ENCODE data around the gene HCN4.

Gene HCN4

GRCh38 chr15:73371812-73372211 lies 3.1 kb upstream of the HCN4 start:
- no peak overlapping the region for H3K4me3 ChIP-seq (ENCODE audit: low read depth, low read length)

GRCh38 chr15:73370151-73370550 lies 1.4 kb upstream of the HCN4 start:
- no peak for TF ChIP-seq CTCF (IDR thresholded peaks at IDR 0.05; ENCODE audit: borderline replicate concordance, insufficient read depth, low read depth, low read length)
- H3K4me3 ChIP-seq (ENCODE audit: low read depth, low read length): no peak overlapping the region

More at GRCh38 chr15:73371812-73372211, 3.1 kb upstream of the HCN4 start:
- no peak for TF ChIP-seq CTCF (IDR thresholded peaks at IDR 0.05; ENCODE audit: borderline replicate concordance, insufficient read depth, low read depth, low read length)

GRCh38 chr15:73369154-73369694 lies 466 bp upstream of the HCN4 start:
- no peak overlapping the region for H3K4me3 ChIP-seq (ENCODE audit: low read depth, low read length)
- TF ChIP-seq CTCF (IDR thresholded peaks at IDR 0.05; ENCODE audit: borderline replicate concordance, insufficient read depth, low read depth, low read length): no peak

GRCh38 chr15:73367624-73368300 lies 996 bp downstream of the HCN4 start:
- TF ChIP-seq CTCF (IDR thresholded peaks at IDR 0.05; ENCODE audit: borderline replicate concordance, insufficient read depth, low read depth, low read length): no peak
- no peak overlapping the region for H3K4me3 ChIP-seq (ENCODE audit: low read depth, low read length)

- no peak for TF ChIP-seq CTCF (IDR thresholded peaks at IDR 0.05; ENCODE audit: borderline replicate concordance, insufficient read depth, low read depth, low read length)
- H3K4me3 ChIP-seq (ENCODE audit: low read depth, low read length): no peak overlapping the region
These were observed 1.8 kb downstream of the HCN4 start for GRCh38 chr15:73366766-73367623.

- H3K4me3 ChIP-seq (ENCODE audit: low read depth, low read length): no peak overlapping the region
- no peak for TF ChIP-seq CTCF (IDR thresholded peaks at IDR 0.05; ENCODE audit: borderline replicate concordance, insufficient read depth, low read depth, low read length)
These were observed 4.7 kb downstream of the HCN4 start for GRCh38 chr15:73364070-73364469.

Measured in GM12875 (cell line).